Retina (tissue), 1 donor: Measurements from ENCODE around the gene NAALADL2.
A peak's percentile ranks its signal among the peaks of the same experiment; 100 is the strongest.
"Not testable (repeated sequence)": the region's sequence is repeated elsewhere in the genome, so short reads cannot be mapped to it uniquely, and the experiment has no call there.

ENCODE experiments used
- DNase-seq: peaks from one replicate; pipeline ENCODE4 v3.0.0-alpha.2; 2016

Gene NAALADL2

GRCh38 chr3:175326041-175326440, 466.9 kb downstream of the NAALADL2 start:
- DNase-seq, result no peak

GRCh38 chr3:175329373-175329772, 470.2 kb downstream of the NAALADL2 start:
- no peak for DNase-seq

GRCh38 chr3:175335229-175335628, 476.1 kb downstream of the NAALADL2 start:
- no peak for DNase-seq

- no peak for DNase-seq
Measured at GRCh38 chr3:175336406-175337133, 477.4 kb downstream of the NAALADL2 start.

GRCh38 chr3:175337631-175338030, 478.5 kb downstream of the NAALADL2 start:
- DNase-seq, result no peak

- DNase-seq, result no peak
Measured at GRCh38 chr3:175338775-175339535, 479.8 kb downstream of the NAALADL2 start.

GRCh38 chr3:175340338-175341015, 481.3 kb downstream of the NAALADL2 start:
- no peak for DNase-seq

- no peak for DNase-seq
Measured at GRCh38 chr3:175342196-175342595, 483.1 kb downstream of the NAALADL2 start.

GRCh38 chr3:175343946-175344345, 484.8 kb downstream of the NAALADL2 start:
- no peak for DNase-seq

- DNase-seq, result no peak
Measured at GRCh38 chr3:175346573-175347356, 487.6 kb downstream of the NAALADL2 start.

GRCh38 chr3:175349168-175349567, 490.0 kb downstream of the NAALADL2 start:
- no peak for DNase-seq

GRCh38 chr3:175355801-175356335, 496.7 kb downstream of the NAALADL2 start:
- no peak for DNase-seq

- DNase-seq, result no peak
Measured at GRCh38 chr3:175356899-175357324, 497.8 kb downstream of the NAALADL2 start.

GRCh38 chr3:175357758-175358157, 498.6 kb downstream of the NAALADL2 start:
- no peak for DNase-seq

GRCh38 chr3:175358935-175359334, 499.8 kb downstream of the NAALADL2 start:
- no peak for DNase-seq

- not testable (repeated sequence) for DNase-seq
Measured at GRCh38 chr3:175370426-175370825, 511.3 kb downstream of the NAALADL2 start.

GRCh38 chr3:175371187-175371586, 512.1 kb downstream of the NAALADL2 start:
- DNase-seq, result not testable (repeated sequence)

- DNase-seq, result no peak
Measured at GRCh38 chr3:175374705-175375104, 515.6 kb downstream of the NAALADL2 start.

- DNase-seq, result no peak
Measured at GRCh38 chr3:175378348-175378747, 519.2 kb downstream of the NAALADL2 start.

GRCh38 chr3:175381685-175382084, 522.6 kb downstream of the NAALADL2 start:
- DNase-seq, result peak; percentile 55

- DNase-seq, result no peak
Measured at GRCh38 chr3:175383371-175383770, 524.2 kb downstream of the NAALADL2 start.

GRCh38 chr3:175383813-175384212, 524.7 kb downstream of the NAALADL2 start:
- no peak for DNase-seq

GRCh38 chr3:175384569-175384968, 525.4 kb downstream of the NAALADL2 start:
- DNase-seq, result no peak
